Natural killer cell treated with Interleukin-12 subunit alpha and Interleukin-12 subunit beta and Interleukin-15 and Interleukin-18, amount 100 ng/mL, for 72 hours (primary cell): ENCODE measurements around the gene KLK12. TPM values are rescaled to one million over a fixed set of nuclear protein-coding genes. Genes with fewer than 3 reads are reported as not detected.

Source experiments
- ATAC-seq, 2 donors: fragments of 150-1000 bp; cut with Tn5 transposase in 1 of 2; sonication (Bioruptor Pico), chemical (Tn5 transposase) in 1 of 2; 2 replicates each; pipeline ENCODE4 v1.10.0; 2021
- DNase-seq: peaks from one replicate; pipeline ENCODE4 v3.0.0; 2022; ENCODE audit warnings: low spot score
- H3K27ac Mint-ChIP-seq, 2 donors: 1 replicate in 1 of 2; 2 replicates in 1 of 2; pipeline ENCODE4 v1.8.0; 2022; ENCODE audit warnings: mixed read lengths in 2 of 2, mild to moderate bottlenecking in 1 of 2, moderate library complexity in 1 of 2
- H3K27me3 Mint-ChIP-seq, 2 donors: 1 replicate in 1 of 2; 2 replicates in 1 of 2; pipeline ENCODE4 v1.8.0; 2022; ENCODE audit warnings: mixed read lengths in 2 of 2
- H3K36me3 Mint-ChIP-seq: one replicate; pipeline ENCODE4 v1.8.0; 2022; ENCODE audit warnings: mixed read lengths
- H3K4me1 Mint-ChIP-seq, 2 donors: 1 replicate in 1 of 2; 2 replicates in 1 of 2; pipeline ENCODE4 v1.8.0; 2022; ENCODE audit warnings: low read depth in 2 of 2, mixed read lengths in 2 of 2, mild to moderate bottlenecking in 1 of 2
- H3K4me3 Mint-ChIP-seq: one replicate; pipeline ENCODE4 v1.8.0; 2022; ENCODE audit warnings: mixed read lengths
- H3K9me3 Mint-ChIP-seq: 2 replicates; pipeline ENCODE4 v1.8.0; 2022; ENCODE audit warnings: mixed read lengths
- total RNA-seq, 2 donors: library from RNA; stranded (reverse); gene quantifications; one replicate each; pipeline ENCODE4 v1.2.3, GENCODE V29; 2022

Gene KLK12, protein sequence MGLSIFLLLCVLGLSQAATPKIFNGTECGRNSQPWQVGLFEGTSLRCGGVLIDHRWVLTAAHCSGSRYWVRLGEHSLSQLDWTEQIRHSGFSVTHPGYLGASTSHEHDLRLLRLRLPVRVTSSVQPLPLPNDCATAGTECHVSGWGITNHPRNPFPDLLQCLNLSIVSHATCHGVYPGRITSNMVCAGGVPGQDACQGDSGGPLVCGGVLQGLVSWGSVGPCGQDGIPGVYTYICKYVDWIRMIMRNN
- total RNA-seq, result not detected

DNA sequence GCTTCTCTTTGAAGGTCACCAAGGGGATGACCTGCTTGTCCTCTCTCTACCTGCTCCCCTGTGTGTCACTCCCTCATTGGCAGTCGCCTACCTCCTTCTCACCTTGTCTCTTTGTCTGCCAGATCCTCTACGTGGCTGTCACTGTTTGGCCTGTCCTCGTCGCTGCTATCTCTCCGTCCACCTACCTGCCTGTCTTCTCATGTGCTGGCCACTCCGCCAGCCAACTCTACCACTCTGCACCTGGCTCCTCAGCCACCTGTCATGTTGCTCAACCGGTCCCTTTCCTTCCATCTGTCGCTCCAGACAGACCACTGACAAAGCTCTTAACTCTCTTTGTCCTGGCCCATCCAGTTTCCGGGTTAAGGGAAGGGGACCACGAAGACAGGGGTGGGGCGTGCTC, at the start of gene KLK12:
Gene KLK12 (minus strand): TSS at position 299 of the 400 bp plus-strand sequence. CDS start 381 bp downstream, outside the sequence.
- Mint-ChIP-seq H3K4me3 (no peak within 1 kb of the TSS), H3K27ac (peak within 1 kb of the TSS in 1 of 2 donors; percentile 6), H3K27me3 (peaks cover 22 to 35% of the 10 kb centered on the region in 2 donors), H3K9me3 (no peaks in the 10 kb centered on the region), H3K36me3 (no peaks in the 10 kb centered on the region), H3K4me1 (no peaks in the 10 kb centered on the region)
- no peak for DNase-seq
- ATAC-seq, result no peak

DNA sequence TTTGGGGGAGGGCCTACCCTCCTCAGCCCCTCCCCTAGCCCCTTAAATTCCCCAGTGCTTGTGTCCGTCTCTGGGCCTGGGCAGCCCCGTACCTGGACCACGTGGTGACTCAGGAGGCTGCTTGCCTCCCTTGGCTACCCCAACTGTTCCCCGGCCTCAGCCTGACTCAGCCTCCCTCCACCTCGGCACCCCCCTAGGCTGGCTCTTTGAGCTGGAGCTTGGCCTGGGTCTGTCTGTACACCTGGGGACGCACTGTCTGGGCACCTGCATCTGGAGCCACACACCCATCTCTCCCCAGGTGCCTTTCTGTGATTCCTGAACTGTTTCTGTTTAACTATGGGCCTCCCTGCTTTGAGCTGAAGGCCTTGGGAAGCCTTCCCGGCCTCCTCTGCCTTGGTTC, 49.7 kb upstream of the KLK12 start:
- Mint-ChIP-seq H3K4me1 (no peaks in the 10 kb centered on the region), H3K27ac (no peak overlapping the region), H3K9me3 (no peaks in the 10 kb centered on the region), H3K4me3 (no peak overlapping the region), H3K27me3 (peaks cover 9 to 11% of the 10 kb centered on the region in 2 donors), H3K36me3 (no peaks in the 10 kb centered on the region)
- ATAC-seq (no peak), DNase-seq (no peak)

DNA sequence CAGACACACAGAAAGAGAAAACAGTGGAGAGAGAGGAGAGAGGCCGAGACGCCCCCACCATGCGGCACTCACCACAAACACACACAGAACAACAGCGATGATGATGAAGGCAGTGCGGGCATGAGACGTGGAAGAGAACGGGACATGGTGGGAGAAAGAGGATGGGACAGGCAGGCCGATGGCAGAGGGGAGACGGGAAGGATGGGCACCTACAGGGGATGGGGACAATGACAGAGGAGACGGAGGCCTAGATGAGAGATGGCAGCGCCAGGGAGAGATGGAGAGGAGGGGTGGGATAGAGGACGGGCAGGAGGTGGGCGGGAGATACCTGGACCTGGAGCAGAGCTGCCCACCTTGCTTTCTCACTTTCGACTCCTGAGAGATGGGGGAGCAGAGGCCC, 49.0 kb upstream of the KLK12 start:
- Mint-ChIP-seq H3K9me3 (no peaks in the 10 kb centered on the region), H3K4me1 (no peaks in the 10 kb centered on the region), H3K27ac (no peak overlapping the region), H3K36me3 (no peaks in the 10 kb centered on the region), H3K4me3 (no peak overlapping the region), H3K27me3 (peaks cover 9 to 11% of the 10 kb centered on the region in 2 donors)
- ATAC-seq, result no peak
- DNase-seq, result no peak

- DNase-seq (no peak), ATAC-seq (no peak)
- Mint-ChIP-seq H3K27ac (no peak overlapping the region), H3K27me3 (peaks cover 9 to 11% of the 10 kb centered on the region in 2 donors), H3K4me1 (no peaks in the 10 kb centered on the region), H3K9me3 (no peaks in the 10 kb centered on the region), H3K36me3 (no peaks in the 10 kb centered on the region), H3K4me3 (no peak overlapping the region)
Measured at GRCh38 chr19:51083181-51083580, 48.4 kb upstream of the KLK12 start.

DNA sequence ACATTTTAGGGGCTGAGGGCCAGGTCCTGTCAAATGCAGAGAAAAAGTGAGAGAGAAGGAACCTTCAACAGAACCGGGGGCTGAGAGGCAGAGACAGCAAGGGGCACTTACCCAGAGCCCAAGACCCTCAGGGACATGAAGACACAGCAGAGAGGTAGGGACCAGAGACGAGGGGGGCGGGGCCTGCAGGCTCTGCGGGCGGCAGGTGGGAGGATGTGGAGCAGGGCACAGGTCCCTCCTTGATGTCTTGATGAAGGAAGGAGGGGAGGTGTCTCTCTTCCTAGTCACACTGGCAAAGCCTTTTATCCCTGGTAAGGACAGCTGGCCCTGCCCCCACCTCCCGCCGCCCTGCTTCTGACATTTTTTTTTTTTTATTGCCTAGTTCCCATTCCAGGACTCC, 47.8 kb upstream of the KLK12 start, which contains the start of gene KLK14:
Gene KLK14 (minus strand): TSS at position 277 of the 400 bp plus-strand sequence. CDS start 273 bp downstream, at position 4.
- Mint-ChIP-seq H3K36me3 (no peaks in the 10 kb centered on the region), H3K4me1 (no peaks in the 10 kb centered on the region), H3K27me3 (peaks cover 9 to 11% of the 10 kb centered on the region in 2 donors), H3K9me3 (no peaks in the 10 kb centered on the region), H3K27ac (no peak within 1 kb of the TSS), H3K4me3 (no peak within 1 kb of the TSS)
- DNase-seq (no peak), ATAC-seq (no peak)

GRCh38 chr19:51081476-51081875, 46.7 kb upstream of the KLK12 start:
- Mint-ChIP-seq H3K27me3 (peaks cover 9 to 11% of the 10 kb centered on the region in 2 donors), H3K4me1 (no peaks in the 10 kb centered on the region), H3K36me3 (no peaks in the 10 kb centered on the region), H3K9me3 (no peaks in the 10 kb centered on the region), H3K27ac (no peak overlapping the region), H3K4me3 (no peak overlapping the region)
- DNase-seq (no peak), ATAC-seq (no peak)

DNA sequence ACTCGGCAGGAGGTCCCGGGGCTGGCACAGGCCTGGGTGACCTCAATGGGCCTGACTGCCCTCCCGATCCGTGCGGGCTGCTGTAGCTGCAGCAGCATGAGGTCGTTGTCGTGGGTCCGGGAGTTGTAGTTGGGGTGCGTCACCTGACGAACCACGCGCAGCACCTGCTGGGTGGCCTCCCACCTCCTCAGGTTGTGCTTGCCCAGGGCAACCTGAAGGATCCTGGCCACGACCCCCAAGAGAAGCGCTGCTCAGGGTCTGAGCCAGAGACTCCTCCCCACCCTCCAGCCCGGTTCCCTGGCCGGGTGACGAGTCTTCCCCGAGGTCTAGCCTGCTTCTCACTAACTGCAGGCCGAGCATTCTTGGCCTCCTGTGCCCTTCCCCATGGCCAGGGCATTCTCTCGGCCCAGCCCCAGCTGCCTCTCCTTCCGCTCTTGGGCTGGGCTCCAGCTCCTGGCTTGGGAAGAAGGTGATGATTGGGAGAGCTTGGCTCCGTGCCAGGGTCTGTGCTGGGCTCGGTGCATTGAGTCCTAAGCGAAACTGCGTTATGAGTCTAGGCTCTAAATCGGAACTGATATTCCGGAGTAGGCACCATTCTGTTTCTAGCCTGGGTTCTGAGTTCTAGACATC, 44.8 kb upstream of the KLK12 start:
- Mint-ChIP-seq H3K36me3 (no peaks in the 10 kb centered on the region), H3K9me3 (no peaks in the 10 kb centered on the region), H3K27me3 (peaks cover 9 to 11% of the 10 kb centered on the region in 2 donors), H3K4me3 (no peak overlapping the region), H3K4me1 (no peaks in the 10 kb centered on the region), H3K27ac (no peak overlapping the region)
- no peak for ATAC-seq
- no peak for DNase-seq

GRCh38 chr19:51078731-51079130, 43.9 kb upstream of the KLK12 start:
- Mint-ChIP-seq H3K27me3 (peaks cover 17 to 18% of the 10 kb centered on the region in 2 donors), H3K4me1 (no peaks in the 10 kb centered on the region), H3K9me3 (no peaks in the 10 kb centered on the region), H3K27ac (no peak overlapping the region), H3K4me3 (no peak overlapping the region), H3K36me3 (peaks cover 5% of the 10 kb centered on the region)
- no peak for ATAC-seq
- no peak for DNase-seq

GRCh38 chr19:51078104-51078503, 43.3 kb upstream of the KLK12 start:
- Mint-ChIP-seq H3K4me3 (no peak overlapping the region), H3K36me3 (peaks cover 11% of the 10 kb centered on the region), H3K27ac (no peak overlapping the region), H3K27me3 (peaks cover 12 to 17% of the 10 kb centered on the region in 2 donors), H3K9me3 (no peaks in the 10 kb centered on the region), H3K4me1 (no peaks in the 10 kb centered on the region)
- ATAC-seq (no peak), DNase-seq (no peak)

DNA sequence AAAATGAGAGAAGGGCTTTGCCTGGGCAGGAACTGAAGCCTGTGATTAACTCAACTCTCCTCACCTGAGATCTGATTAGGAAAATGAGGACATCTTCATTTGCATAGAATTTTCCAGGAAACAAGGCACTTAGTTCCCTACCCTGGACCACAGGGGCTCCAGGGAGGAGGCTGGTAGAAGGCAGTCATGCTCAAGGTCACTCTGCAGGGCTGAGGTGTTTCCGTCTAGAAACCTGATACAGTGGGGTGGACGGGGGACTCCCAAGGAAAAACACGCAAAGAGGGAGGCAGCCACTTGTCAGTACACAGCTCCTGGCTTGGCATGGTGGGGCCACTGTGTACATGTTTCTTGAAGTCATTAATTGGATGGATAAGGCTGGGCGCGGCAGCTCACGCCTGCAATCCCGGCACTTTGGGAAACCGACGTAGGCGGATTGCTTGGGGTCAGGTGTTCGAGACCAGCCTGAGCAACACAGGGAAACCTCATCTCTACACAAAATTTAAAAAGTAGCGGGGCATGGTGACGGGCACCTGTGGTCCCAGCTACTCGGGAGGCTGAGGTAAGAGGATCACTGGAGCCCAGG, 41.9 kb upstream of the KLK12 start:
- H3K27me3 Mint-ChIP-seq, result peaks cover 7 to 18% of the 10 kb centered on the region in 2 donors
- no peak for ATAC-seq
- H3K27ac Mint-ChIP-seq, result peak overlapping the region in 1 of 2 donors; percentile 24

DNA sequence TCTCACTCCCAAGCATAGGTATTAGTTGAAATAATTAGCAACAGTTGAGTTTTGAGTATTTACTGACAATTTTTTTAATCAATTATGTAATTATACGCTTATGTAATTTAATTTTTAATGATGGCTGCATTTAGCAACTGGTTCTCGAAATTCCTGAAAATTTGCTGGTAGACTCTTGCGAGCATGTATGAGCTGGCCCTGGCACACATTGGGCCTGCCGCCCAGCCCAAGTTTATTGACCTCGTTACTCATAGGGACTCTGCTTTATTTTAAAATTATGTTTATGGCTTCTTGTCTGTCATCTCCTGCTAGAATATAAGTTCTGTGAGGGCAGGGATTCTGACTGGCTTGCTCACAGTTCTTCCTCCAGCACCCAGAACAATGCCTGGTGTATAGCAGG, 41.2 kb upstream of the KLK12 start:
- Mint-ChIP-seq H3K27me3 (peaks cover 7 to 18% of the 10 kb centered on the region in 2 donors), H3K36me3 (peaks cover 12% of the 10 kb centered on the region), H3K27ac (peak overlapping the region in 1 of 2 donors; percentile 24), H3K4me1 (no peaks in the 10 kb centered on the region), H3K4me3 (no peak overlapping the region), H3K9me3 (no peaks in the 10 kb centered on the region)
- DNase-seq (no peak), ATAC-seq (no peak)

More for the DNA sequence above, 41.9 kb upstream of the KLK12 start:
- Mint-ChIP-seq H3K4me1 (no peaks in the 10 kb centered on the region), H3K9me3 (no peaks in the 10 kb centered on the region), H3K36me3 (peaks cover 12% of the 10 kb centered on the region), H3K4me3 (no peak overlapping the region)
- DNase-seq, result no peak

DNA sequence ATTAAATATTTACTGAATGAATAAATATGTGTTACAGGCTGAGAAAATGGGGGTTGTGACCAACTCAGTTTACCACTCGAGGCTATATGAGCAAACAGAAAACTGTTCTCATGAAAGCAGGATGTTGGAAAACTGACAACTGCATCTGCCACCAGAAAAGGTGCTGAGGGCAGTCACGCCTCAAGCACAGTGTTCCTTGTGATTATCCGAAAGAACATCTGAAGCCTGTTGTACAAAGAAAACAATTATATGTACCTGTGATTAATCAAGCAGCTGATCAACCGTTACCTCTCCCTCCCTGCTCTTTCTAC, 36.2 kb upstream of the KLK12 start:
- no peaks in the 10 kb centered on the region for H3K9me3 Mint-ChIP-seq
- no peak overlapping the region for H3K27ac Mint-ChIP-seq
- DNase-seq (no peak), ATAC-seq (no peak)
- H3K4me3 Mint-ChIP-seq, result no peak overlapping the region
- peaks cover 12% of the 10 kb centered on the region for H3K36me3 Mint-ChIP-seq
- H3K27me3 Mint-ChIP-seq, result peaks cover 17 to 35% of the 10 kb centered on the region in 2 donors
- peaks cover 0 to under 1% of the 10 kb centered on the region in 2 donors for H3K4me1 Mint-ChIP-seq

GRCh38 chr19:51070334-51071094, 35.7 kb upstream of the KLK12 start:
- ATAC-seq (no peak), DNase-seq (no peak)
- H3K27me3 Mint-ChIP-seq, result peaks cover 20 to 40% of the 10 kb centered on the region in 2 donors
- H3K9me3 Mint-ChIP-seq, result no peaks in the 10 kb centered on the region
- H3K4me1 Mint-ChIP-seq, result peaks cover 0 to 3% of the 10 kb centered on the region in 2 donors
- H3K27ac Mint-ChIP-seq, result no peak overlapping the region
- no peak overlapping the region for H3K4me3 Mint-ChIP-seq
- H3K36me3 Mint-ChIP-seq, result peaks cover 12% of the 10 kb centered on the region
